NCI-H2081 treated with DMSO at 0.1 percent for 48 hours (cell line): ENCODE measurements around the gene CFLAR.
"Not testable (repeated sequence)": the region's sequence is repeated elsewhere in the genome, so short reads cannot be mapped to it uniquely, and the experiment has no call there.

Source experiments
- DNase-seq: peaks from one replicate; lab custom pipeline; 2025; lab: John Stamatoyannopoulos, UW

CFLAR gene

GRCh38 chr2:201183365-201183727, 67.4 kb downstream of the CFLAR start:
- no peak for DNase-seq

GRCh38 chr2:201183835-201184234, 67.9 kb downstream of the CFLAR start:
- DNase-seq: not testable (repeated sequence)

GRCh38 chr2:201184248-201184647, 68.3 kb downstream of the CFLAR start:
- DNase-seq: not testable (repeated sequence)

GRCh38 chr2:201185863-201186262, 69.9 kb downstream of the CFLAR start:
- no peak for DNase-seq

GRCh38 chr2:201186982-201187381, 71.0 kb downstream of the CFLAR start:
- no peak for DNase-seq

- DNase-seq: no peak
These were observed 72.5 kb downstream of the CFLAR start for GRCh38 chr2:201188449-201188848.

- no peak for DNase-seq
These were observed 75.3 kb downstream of the CFLAR start for GRCh38 chr2:201191132-201191875.

DNA sequence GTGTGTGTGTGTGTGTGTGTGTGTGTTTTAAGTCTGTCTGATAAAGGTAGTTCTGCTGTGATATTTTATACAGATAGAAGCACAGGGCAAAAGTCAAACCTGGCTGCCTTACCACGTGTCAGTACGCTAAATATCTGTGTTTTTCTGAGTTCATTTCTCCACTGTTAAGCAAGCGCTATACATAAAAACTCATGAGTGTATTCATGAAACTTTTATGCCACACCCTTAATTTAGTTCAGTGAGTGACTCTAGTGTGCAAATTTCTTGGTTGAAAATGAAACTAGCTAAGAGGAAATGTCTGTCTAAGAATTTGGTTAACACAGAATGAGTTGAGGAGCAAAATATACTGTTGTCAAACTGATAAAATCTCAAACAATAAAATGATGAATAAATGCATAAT, 78.1 kb downstream of the CFLAR start:
- DNase-seq: no peak

GRCh38 chr2:201195331-201195730, 79.4 kb downstream of the CFLAR start:
- DNase-seq: no peak

DNA sequence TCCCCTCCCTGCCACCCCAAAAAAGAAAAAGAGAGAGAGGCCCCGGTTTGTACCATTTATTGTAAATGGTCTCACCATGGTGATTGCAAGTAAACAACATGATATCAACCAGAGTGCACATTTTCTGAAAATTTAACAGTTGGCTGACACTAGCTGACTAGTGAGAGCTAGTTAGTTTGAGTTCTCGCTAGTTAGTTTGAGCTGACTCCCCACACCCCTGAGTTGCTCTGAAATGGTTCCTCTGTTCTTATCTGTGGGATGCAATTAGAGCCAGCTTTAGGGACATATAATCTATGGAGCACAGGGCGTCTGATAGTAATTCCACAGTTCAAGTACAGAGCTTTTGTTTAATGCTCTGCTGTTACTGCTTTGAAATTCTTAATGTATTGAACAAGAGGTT, 80.0 kb downstream of the CFLAR start:
- DNase-seq: no peak

DNA sequence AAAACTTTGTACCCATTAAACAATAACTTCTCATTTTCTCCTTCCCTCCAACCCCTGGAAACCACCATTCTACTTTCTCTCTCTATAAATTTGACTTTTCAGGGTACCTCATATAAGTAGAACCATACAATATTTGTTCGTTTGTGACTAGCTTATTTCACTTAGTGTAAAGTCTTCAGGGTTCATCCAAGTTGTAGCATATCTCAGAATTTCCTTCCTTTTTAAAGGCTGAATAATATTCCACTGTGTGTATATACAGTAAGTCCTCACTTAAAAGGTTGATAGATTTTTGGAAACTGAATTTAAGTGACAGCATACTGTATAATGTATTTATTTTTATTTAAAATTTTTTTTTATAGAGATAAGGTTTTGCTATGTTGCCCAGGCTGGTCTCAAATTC, 80.8 kb downstream of the CFLAR start:
- no peak for DNase-seq

DNA sequence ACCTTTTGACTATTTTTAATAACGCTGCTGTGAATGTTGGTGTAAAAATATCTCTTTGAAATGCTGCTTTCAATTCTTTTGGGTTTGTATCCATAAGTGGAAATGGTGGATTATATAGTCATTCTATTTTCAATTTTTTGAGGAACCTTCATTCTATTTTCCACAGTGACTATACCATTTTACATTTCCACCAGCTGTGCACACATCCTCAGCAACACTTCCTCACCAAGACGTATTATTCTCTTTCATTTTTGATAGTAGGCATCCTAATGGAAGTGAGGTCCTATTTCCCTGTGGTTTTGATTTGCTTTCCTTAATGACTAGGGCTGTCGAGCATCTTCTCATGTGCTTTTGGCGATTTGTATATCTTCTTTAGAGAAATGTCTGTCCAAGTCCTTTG, 81.8 kb downstream of the CFLAR start:
- no peak for DNase-seq

DNA sequence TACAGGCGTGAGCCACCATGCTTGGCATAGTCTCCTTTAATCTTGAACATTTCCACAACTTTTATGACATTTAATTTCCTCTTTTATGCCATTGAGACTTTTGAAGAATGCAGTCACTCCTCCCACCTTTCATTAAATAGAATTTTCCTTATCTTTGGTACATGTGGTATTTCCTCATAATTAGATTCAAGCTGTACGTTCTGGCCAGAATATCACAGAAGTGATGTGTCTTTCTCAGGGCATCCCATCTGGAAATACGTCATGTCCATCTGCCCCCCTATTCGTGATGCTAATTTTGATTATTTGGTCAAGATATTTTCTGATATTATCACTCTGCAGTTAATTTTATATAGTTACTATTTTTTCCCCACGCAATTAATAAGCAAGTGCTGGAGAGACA, 83.9 kb downstream of the CFLAR start:
- DNase-seq: no peak

- DNase-seq: no peak
These were observed 84.4 kb downstream of the CFLAR start for GRCh38 chr2:201200345-201200744.

- no peak for DNase-seq
These were observed 85.4 kb downstream of the CFLAR start for GRCh38 chr2:201201371-201201770.

GRCh38 chr2:201203916-201204654, 88.1 kb downstream of the CFLAR start:
- no peak for DNase-seq

DNA sequence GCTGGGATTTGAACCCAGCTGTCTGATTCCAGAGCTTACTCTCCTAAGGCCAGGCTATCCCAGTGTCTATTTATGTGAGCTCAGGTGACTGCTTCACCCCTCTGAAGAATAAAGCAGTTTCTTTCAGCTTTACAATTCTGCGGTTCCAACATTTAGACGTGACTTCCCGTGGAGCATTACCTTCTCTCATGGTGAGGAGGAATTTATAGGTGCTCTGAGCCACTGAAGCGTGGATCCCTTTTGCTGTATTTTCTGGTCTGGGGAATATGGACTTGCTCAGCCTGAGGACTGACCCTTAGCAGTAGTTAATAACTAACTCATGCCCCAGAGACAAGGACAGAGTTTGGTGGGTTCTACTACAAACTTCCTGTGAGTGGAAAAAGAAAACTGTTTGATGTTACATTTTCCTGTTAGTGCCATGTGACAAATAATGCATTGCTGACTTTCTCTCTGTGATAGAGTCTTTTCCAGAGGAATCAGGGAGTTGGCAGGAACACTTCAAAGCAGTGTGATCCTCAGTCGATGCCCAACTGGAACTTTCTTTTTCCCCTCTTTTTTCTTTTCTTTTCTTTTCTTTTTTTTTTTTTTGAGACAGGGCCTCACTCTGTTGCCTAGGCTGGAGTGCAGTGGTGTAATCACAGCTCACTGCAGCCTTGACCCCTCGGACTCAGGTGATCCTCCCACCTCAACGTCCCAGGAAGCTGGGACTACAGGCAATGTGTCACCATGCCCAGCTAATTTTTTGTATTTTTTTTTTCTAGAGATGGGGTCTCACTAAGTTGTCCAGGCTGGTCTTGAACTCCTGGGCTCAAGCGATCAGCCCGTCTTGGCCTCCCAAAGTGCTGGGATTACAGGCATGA, 88.9 kb downstream of the CFLAR start:
- DNase-seq: no peak

GRCh38 chr2:201205515-201205849, 89.5 kb downstream of the CFLAR start:
- no peak for DNase-seq

DNA sequence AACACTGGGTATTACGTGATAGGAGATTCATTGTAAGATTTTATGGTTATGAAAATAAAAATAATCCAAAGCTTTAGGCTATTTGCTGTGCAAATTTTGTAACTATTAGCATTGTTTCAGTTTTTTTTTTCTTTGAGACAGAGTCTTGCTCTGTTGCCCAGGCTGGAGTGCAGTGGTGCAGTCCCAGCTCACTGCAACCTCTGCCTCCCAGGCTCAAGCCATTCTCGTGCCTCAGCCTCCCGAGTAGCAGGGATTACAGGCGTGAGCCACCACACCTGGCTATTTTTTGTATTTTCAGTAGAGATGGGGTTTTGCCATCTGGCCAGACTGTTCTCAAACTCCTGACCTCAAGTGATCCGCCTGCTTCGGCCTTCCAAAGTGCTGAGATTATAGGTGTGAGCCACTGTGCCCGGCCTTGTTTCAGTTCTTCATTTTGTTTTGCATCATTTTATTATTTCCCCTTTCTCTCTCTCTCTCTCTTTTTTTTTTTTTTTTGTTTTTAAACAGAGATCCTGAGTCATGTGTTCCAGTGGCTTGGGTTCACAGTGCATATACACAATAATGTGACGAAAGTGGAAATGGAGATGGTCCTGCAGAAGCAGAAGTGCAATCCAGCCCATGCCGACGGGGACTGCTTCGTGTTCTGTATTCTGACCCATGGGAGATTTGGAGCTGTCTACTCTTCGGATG, 92.7 kb downstream of the CFLAR start:
- DNase-seq: no peak

- no peak for DNase-seq
These were observed 100.0 kb downstream of the CFLAR start for GRCh38 chr2:201215963-201216362.

GRCh38 chr2:201216918-201217317, 101.0 kb downstream of the CFLAR start:
- no peak for DNase-seq

DNA sequence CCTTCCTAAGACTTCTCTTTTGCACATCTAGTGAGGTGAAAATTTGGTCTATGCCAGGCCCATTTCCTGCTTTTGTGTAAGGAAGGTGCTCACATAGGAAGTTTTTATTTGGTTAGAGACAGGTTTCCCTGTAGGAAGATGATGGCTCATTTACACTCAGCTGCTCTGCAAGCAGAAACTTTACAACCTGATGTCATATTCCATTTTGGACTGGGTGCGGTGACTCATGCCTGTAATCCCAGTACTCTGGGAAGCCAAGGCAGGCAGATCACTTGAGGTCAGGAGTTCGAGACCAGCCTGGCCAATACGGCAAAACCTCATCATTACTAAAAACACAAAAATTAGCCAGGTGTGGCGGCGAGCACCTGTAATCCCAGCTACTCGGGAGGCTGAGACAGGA, 102.8 kb downstream of the CFLAR start:
- no peak for DNase-seq
